GM06990 (cell line): ENCODE results near the gene ZNF668.

Experiments used
- DNase-seq: peaks from one replicate; pipeline ENCODE4 v3.0.0-alpha.2; 2011; ENCODE audit not compliant: insufficient read length; ENCODE audit errors: extremely low read depth
- H3K27me3 ChIP-seq: replicated peaks from 2 replicates; pipeline ENCODE4 v1.6.0; 2011; ENCODE audit warnings: low read length; ENCODE audit not compliant: control insufficient read depth, insufficient read depth
- H3K36me3 ChIP-seq: 2 replicates; pipeline ENCODE4 v1.5.1; 2011; ENCODE audit warnings: low read length; ENCODE audit not compliant: control insufficient read depth, insufficient read depth
- H3K4me3 ChIP-seq: replicated peaks from 2 replicates; pipeline ENCODE4 v1.5.1; 2011; ENCODE audit warnings: low read depth, mild to moderate bottlenecking, control low read depth, low read length
- TF ChIP-seq, protein P1 (sequence below): IDR thresholded peaks from 2 replicates; pipeline ENCODE4 v1.5.1; 2011; ENCODE audit warnings: low read length, control low read depth, mild to moderate bottlenecking, inconsistent platforms; ENCODE audit not compliant: insufficient read depth, poor library complexity, severe bottlenecking

ZNF668 gene

GRCh38 chr16:31087481-31087880, 13.4 kb upstream of the ZNF668 start:
- TF ChIP-seq, protein P1, sequence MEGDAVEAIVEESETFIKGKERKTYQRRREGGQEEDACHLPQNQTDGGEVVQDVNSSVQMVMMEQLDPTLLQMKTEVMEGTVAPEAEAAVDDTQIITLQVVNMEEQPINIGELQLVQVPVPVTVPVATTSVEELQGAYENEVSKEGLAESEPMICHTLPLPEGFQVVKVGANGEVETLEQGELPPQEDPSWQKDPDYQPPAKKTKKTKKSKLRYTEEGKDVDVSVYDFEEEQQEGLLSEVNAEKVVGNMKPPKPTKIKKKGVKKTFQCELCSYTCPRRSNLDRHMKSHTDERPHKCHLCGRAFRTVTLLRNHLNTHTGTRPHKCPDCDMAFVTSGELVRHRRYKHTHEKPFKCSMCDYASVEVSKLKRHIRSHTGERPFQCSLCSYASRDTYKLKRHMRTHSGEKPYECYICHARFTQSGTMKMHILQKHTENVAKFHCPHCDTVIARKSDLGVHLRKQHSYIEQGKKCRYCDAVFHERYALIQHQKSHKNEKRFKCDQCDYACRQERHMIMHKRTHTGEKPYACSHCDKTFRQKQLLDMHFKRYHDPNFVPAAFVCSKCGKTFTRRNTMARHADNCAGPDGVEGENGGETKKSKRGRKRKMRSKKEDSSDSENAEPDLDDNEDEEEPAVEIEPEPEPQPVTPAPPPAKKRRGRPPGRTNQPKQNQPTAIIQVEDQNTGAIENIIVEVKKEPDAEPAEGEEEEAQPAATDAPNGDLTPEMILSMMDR, result no peak
- no peak overlapping the region for H3K4me3 ChIP-seq
- no peaks in the 10 kb centered on the region for H3K27me3 ChIP-seq
- DNase-seq, result no peak
- H3K36me3 ChIP-seq, result peaks cover 17% of the 10 kb centered on the region

GRCh38 chr16:31086629-31086906, 12.5 kb upstream of the ZNF668 start:
- Histone ChIP-seq H3K27me3 (no peaks in the 10 kb centered on the region), H3K36me3 (peaks cover 19% of the 10 kb centered on the region), H3K4me3 (no peak overlapping the region)
- no peak for DNase-seq
- TF ChIP-seq, protein P1, result no peak

DNA sequence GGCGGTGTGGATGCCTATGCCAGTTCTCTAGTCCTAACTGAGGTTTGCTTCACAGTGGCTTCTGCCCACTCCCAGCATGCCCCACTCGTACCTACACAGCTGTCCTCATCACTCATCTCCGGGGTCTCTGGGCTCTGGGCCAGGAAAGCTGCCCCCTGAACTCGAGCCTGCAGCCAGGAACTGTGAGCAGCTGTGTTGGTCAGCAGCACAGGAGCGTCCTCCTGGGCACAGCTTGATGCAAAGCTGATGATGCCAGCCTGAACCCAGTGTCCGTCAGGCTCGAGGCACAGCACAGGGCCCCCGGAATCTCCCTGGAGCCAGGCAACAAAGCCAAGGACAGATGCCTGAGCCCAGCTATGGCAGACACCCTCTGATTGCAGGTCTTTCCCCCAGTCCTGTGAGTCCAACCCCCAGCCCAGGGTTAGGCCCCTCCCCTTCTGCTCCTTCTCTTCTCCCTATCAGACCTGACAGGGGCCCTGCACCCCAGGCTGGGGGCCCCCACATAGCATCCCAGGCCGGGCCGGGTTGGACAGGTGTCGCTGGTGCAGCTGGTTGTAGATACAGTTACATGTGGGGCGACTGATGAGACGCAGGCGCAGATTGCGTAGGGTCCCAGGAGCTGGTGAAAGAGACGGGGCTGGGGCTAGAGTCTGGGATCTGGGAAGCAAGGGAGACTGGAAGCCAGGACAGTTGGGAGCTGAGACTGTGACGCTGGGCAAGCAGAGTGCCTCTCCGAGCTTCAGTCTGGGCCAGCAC, 12.0 kb upstream of the ZNF668 start:
- Histone ChIP-seq H3K36me3 (peaks cover 18% of the 10 kb centered on the region), H3K4me3 (no peak overlapping the region), H3K27me3 (no peaks in the 10 kb centered on the region)
- DNase-seq, result no peak
- TF ChIP-seq, protein P1, result no peak

DNA sequence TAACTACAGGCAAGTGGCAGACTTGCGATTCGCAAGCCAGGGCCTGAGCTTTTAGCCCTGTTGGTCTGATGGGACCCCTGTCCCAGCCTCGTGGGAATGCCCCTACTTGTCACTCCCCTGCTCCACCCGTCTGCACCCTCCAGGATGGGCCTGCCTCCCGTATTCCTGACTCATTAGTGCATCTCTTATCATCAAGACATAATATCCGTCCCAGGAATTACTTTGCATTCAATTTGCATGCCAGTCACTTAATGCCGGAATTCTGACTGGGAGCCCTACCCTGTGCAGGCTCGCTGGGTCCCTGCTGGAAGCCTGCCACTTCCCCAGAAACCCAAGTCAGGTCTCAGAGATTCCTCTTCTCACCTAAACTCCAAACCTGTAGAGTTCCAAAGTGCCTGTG, 11.4 kb upstream of the ZNF668 start:
- Histone ChIP-seq H3K27me3 (no peaks in the 10 kb centered on the region), H3K36me3 (peaks cover 17% of the 10 kb centered on the region), H3K4me3 (no peak overlapping the region)
- DNase-seq, result no peak
- TF ChIP-seq, protein P1, result no peak

DNA sequence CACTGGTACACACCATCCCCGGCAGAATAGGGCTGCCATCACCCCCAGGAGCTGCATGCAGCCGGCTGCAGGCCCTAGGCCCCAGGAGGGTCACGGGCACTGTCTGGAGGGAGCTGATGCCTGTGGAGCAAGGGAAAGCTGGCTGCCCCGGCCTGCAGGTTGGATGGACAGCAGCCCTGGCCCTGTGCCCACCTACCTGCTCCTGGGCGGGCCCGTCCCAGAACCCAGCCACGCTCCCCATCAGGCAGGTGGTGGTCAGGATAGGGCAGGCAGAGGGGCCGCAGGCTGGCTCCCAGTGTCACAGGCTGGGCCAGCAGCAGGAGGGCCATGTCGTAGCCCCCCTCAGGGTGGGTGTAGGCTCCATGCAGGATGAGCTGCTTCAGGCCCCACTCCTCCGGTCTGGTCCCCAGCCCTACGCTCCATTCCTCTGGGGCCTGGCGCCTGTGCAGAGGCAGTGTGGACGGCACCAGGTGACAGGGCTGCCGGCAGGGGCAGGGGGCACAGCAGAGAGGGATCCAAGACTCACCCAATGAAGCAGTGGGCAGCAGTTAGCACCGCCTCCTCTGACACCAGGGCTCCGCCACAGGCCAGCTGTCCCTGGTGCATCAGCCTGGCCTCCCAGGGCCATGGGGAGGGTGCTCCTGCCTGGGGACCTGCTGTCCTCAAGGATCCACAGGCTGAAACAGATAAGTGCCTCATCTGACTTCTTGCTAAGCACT, 10.7 kb upstream of the ZNF668 start:
- Histone ChIP-seq H3K36me3 (peaks cover 20% of the 10 kb centered on the region), H3K27me3 (no peaks in the 10 kb centered on the region)
- no peak for DNase-seq

More for the DNA sequence above, 10.7 kb upstream of the ZNF668 start:
- no peak overlapping the region for H3K4me3 ChIP-seq
- TF ChIP-seq, protein P1, result no peak
